ENCODE data around the gene LBR.
"Not testable (repeated sequence)": the region's sequence is repeated elsewhere in the genome, so short reads cannot be mapped to it uniquely, and the experiment has no call there.

The LBR gene

GRCh38 chr1:225406976-225407725 lies 20.7 kb downstream of the LBR start:
- DNase-seq (ENCODE audit: insufficient read length, low spot score) (no peak), FAIRE-seq (no peak)
- TF ChIP-seq CTCF (IDR thresholded peaks at IDR 0.05; ENCODE audit: insufficient read depth, missing control alignments): no peak

GRCh38 chr1:225400968-225401367 lies 26.9 kb downstream of the LBR start:
- TF ChIP-seq CTCF (IDR thresholded peaks at IDR 0.05; ENCODE audit: insufficient read depth, missing control alignments): no peak
- no peak for DNase-seq (ENCODE audit: insufficient read length, low spot score)
- FAIRE-seq: no peak

- TF ChIP-seq CTCF (IDR thresholded peaks at IDR 0.05; ENCODE audit: insufficient read depth, missing control alignments): no peak
- no peak for DNase-seq (ENCODE audit: insufficient read length, low spot score)
- no peak for FAIRE-seq
These were observed 31.5 kb downstream of the LBR start for GRCh38 chr1:225396357-225396756.

- no peak for DNase-seq (ENCODE audit: insufficient read length, low spot score)
- TF ChIP-seq CTCF (IDR thresholded peaks at IDR 0.05; ENCODE audit: insufficient read depth, missing control alignments): no peak
- no peak for FAIRE-seq
These were observed 38.0 kb downstream of the LBR start for GRCh38 chr1:225389843-225390242.

GRCh38 chr1:225388372-225388771 lies 39.5 kb downstream of the LBR start:
- FAIRE-seq: no peak
- DNase-seq (ENCODE audit: insufficient read length, low spot score): no peak
- no peak for TF ChIP-seq CTCF (IDR thresholded peaks at IDR 0.05; ENCODE audit: insufficient read depth, missing control alignments)

GRCh38 chr1:225386860-225387259 lies 41.0 kb downstream of the LBR start:
- DNase-seq (ENCODE audit: insufficient read length, low spot score); FAIRE-seq: not testable (repeated sequence)

GRCh38 chr1:225380691-225381090 lies 47.1 kb downstream of the LBR start:
- FAIRE-seq (no peak), DNase-seq (ENCODE audit: insufficient read length, low spot score) (no peak)
- TF ChIP-seq CTCF (IDR thresholded peaks at IDR 0.05; ENCODE audit: insufficient read depth, missing control alignments): no peak
